VCaP (cell line): Measurements from ENCODE around the gene CALN1.

Source experiments
- H3K27ac ChIP-seq: fragments of 450-650 bp; 2 replicates; pipeline ENCODE4 v1.5.1; 2017
- CTCF ChIP-seq: fragments of 450-650 bp; conservative IDR thresholded peaks from 2 replicates; pipeline ENCODE4 v1.5.1; 2017; ENCODE audit warnings: mild to moderate bottlenecking, moderate library complexity

The CALN1 gene

GRCh38 chr7:72325561-72325960 lies 86.6 kb downstream of the CALN1 start:
- TF ChIP-seq CTCF: no peak
- H3K27ac ChIP-seq: peak overlapping the region; percentile 70

GRCh38 chr7:72321637-72322036 lies 90.5 kb downstream of the CALN1 start:
- no peak overlapping the region for H3K27ac ChIP-seq
- no peak for TF ChIP-seq CTCF

GRCh38 chr7:72321081-72321480 lies 91.1 kb downstream of the CALN1 start:
- no peak overlapping the region for H3K27ac ChIP-seq
- TF ChIP-seq CTCF: no peak

- TF ChIP-seq CTCF: no peak
- no peak overlapping the region for H3K27ac ChIP-seq
Measured at GRCh38 chr7:72317341-72317740, 94.8 kb downstream of the CALN1 start.

- no peak for TF ChIP-seq CTCF
- no peak overlapping the region for H3K27ac ChIP-seq
Measured at GRCh38 chr7:72316148-72316547, 96.0 kb downstream of the CALN1 start.

GRCh38 chr7:72313906-72314305 lies 98.2 kb downstream of the CALN1 start:
- no peak for TF ChIP-seq CTCF
- H3K27ac ChIP-seq: no peak overlapping the region

- no peak for TF ChIP-seq CTCF
- no peak overlapping the region for H3K27ac ChIP-seq
Measured at GRCh38 chr7:72310301-72310700, 101.8 kb downstream of the CALN1 start.

- H3K27ac ChIP-seq: no peak overlapping the region
- TF ChIP-seq CTCF: no peak
Measured at GRCh38 chr7:72309476-72309875, 102.7 kb downstream of the CALN1 start.
